Measurements from ENCODE around the gene FES. TPM values are rescaled to one million over a fixed set of nuclear protein-coding genes. Genes with fewer than 3 reads are reported as not detected.

The FES gene
- total RNA-seq, 2 experiments from 2014 or later: 3.2 to 3.3 TPM

- intact Hi-C loops (cut with micrococcal nuclease; ENCODE audit: unreplicated experiment): loop anchor here (2.0 to 5.0 kb wide), 3 partner anchors 143 to 662 kb away; partner anchors contain the start of genes IQGAP1 and NGRN
- Histone ChIP-seq H3K9me2 (ENCODE audit: insufficient read depth, low read length) (no peaks in the 10 kb centered on the region), H3K36me3 (ENCODE audit: insufficient read depth, low read length) (no peaks in the 10 kb centered on the region), H3K27ac (ENCODE audit: low read depth, low read length, poor library complexity, severe bottlenecking) (peak overlapping the region; percentile 81), H3K4me3 (ENCODE audit: low read depth, low read length, poor library complexity, severe bottlenecking) (peak overlapping the region; percentile 79), H3K79me2 (ENCODE audit: insufficient read depth, low read depth, low read length) (peaks cover 17% of the 10 kb centered on the region; the same call in 1 of the 2 replicates), H4K20me1 (ENCODE audit: insufficient read depth, low read length) (no peaks in the 10 kb centered on the region), H3K4me2 (ENCODE audit: low read length) (peak overlapping the region; percentile 87), H2AFZ (ENCODE audit: low read length) (peak overlapping the region; percentile 81), H3K4me1 (ENCODE audit: insufficient read depth, low read length, poor library complexity, severe bottlenecking) (peaks cover 44% of the 10 kb centered on the region), H3K9me3 (ENCODE audit: low read length) (no peaks in the 10 kb centered on the region)
- TSS peak; percentile 88 for BruUV-seq (replicated peaks)
- no peak for TF ChIP-seq EZH2phosphoT487 (IDR thresholded peaks at IDR 0.05; ENCODE audit: borderline replicate concordance, low read depth, low read length)
- TF ChIP-seq, protein P1, sequence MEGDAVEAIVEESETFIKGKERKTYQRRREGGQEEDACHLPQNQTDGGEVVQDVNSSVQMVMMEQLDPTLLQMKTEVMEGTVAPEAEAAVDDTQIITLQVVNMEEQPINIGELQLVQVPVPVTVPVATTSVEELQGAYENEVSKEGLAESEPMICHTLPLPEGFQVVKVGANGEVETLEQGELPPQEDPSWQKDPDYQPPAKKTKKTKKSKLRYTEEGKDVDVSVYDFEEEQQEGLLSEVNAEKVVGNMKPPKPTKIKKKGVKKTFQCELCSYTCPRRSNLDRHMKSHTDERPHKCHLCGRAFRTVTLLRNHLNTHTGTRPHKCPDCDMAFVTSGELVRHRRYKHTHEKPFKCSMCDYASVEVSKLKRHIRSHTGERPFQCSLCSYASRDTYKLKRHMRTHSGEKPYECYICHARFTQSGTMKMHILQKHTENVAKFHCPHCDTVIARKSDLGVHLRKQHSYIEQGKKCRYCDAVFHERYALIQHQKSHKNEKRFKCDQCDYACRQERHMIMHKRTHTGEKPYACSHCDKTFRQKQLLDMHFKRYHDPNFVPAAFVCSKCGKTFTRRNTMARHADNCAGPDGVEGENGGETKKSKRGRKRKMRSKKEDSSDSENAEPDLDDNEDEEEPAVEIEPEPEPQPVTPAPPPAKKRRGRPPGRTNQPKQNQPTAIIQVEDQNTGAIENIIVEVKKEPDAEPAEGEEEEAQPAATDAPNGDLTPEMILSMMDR (conservative IDR thresholded peaks at IDR 0.05; ENCODE audit: low read length): no peak; the same call in 1 of the 2 replicates
- peak; percentile 16 for DNase-seq (ENCODE audit: low spot score)
- ChIA-PET CTCF (ENCODE audit: unreplicated experiment) (no interaction called here), POLR2A (interaction anchor here (0.6 to 3.2 kb wide), 5 partner anchors 26 to 281 kb away, joined by 3 to 24 read pairs (median 4); partner anchors contain the start of gene MAN2A2)
These were observed 45.1 kb downstream of the FES start for GRCh38 chr15:90929246-90930019.

GRCh38 chr15:90930861-90931574 is 46.7 kb downstream of the FES start:
- no peaks in the 10 kb centered on the region for H3K9me2 ChIP-seq (ENCODE audit: insufficient read depth, low read length)
- H4K20me1 ChIP-seq (ENCODE audit: insufficient read depth, low read length): no peaks in the 10 kb centered on the region
- CTCF ChIA-PET (ENCODE audit: unreplicated experiment): interaction anchor here (0.7 to 5.1 kb wide), 7 partner anchors 24 to 283 kb away, joined by 3 to 41 read pairs (median 5); partner anchors contain the start of genes MAN2A2 and RCCD1
- H3K36me3 ChIP-seq (ENCODE audit: insufficient read depth, low read length): no peaks in the 10 kb centered on the region
- POLR2A ChIA-PET: interaction anchor here (0.6 to 7.2 kb wide), 14 partner anchors 9 to 831 kb away, joined by 3 to 58 read pairs (median 4); partner anchors contain the start of genes BLM, MAN2A2 and RCCD1
- H3K9me3 ChIP-seq (ENCODE audit: low read length): no peaks in the 10 kb centered on the region
- TF ChIP-seq EZH2phosphoT487 (IDR thresholded peaks at IDR 0.05; ENCODE audit: borderline replicate concordance, low read depth, low read length): no peak
- TF ChIP-seq, protein P1 (conservative IDR thresholded peaks at IDR 0.05; ENCODE audit: low read length): no peak
- DNase-seq (ENCODE audit: low spot score): peak; percentile 33
- peaks cover 52% of the 10 kb centered on the region for H3K4me1 ChIP-seq (ENCODE audit: insufficient read depth, low read length, poor library complexity, severe bottlenecking)
- intact Hi-C loops (cut with micrococcal nuclease; ENCODE audit: unreplicated experiment): loop anchor here (1.0 to 5.0 kb wide), 4 partner anchors 29 to 664 kb away; partner anchors contain the start of genes IQGAP1 and NGRN
- H3K4me2 ChIP-seq (ENCODE audit: low read length): peak overlapping the region; percentile 87
- peak overlapping the region; percentile 81; the same call in 1 of the 2 replicates for H2AFZ ChIP-seq (ENCODE audit: low read length)
- H3K79me2 ChIP-seq (ENCODE audit: insufficient read depth, low read depth, low read length): peaks cover 17% of the 10 kb centered on the region; the same call in 1 of the 2 replicates
- peak overlapping the region; percentile 79 for H3K4me3 ChIP-seq (ENCODE audit: low read depth, low read length, poor library complexity, severe bottlenecking)
- peak overlapping the region; percentile 81 for H3K27ac ChIP-seq (ENCODE audit: low read depth, low read length, poor library complexity, severe bottlenecking)
- TSS peak; percentile 48 for BruUV-seq (replicated peaks)

Data from OCI-LY7 (cell line).